Nephron (organoid): ENCODE data around the gene MCAM.
A peak's percentile ranks its signal among the peaks of the same experiment; 100 is the strongest.

Source experiments
- H3K27ac Mint-ChIP-seq, 3 experiments: 2 replicates each; pipeline ENCODE4 v1.8.0; 2020; ENCODE audit warnings: mixed read lengths in 3 of 3, mild to moderate bottlenecking in 2 of 3, moderate library complexity in 1 of 3
- H3K27me3 Mint-ChIP-seq: 2 replicates; pipeline ENCODE4 v1.8.0; 2021; ENCODE audit warnings: low read depth, mild to moderate bottlenecking, moderate library complexity, mixed read lengths
- H3K36me3 Mint-ChIP-seq: 2 replicates; pipeline ENCODE4 v1.8.0; 2020; ENCODE audit warnings: low read depth, mixed read lengths
- H3K4me1 Mint-ChIP-seq: 2 replicates; pipeline ENCODE4 v1.8.0; 2020; ENCODE audit warnings: mixed read lengths
- H3K4me3 Mint-ChIP-seq, 3 experiments: 2 replicates each; pipeline ENCODE4 v1.8.0; 2020; ENCODE audit warnings: mild to moderate bottlenecking in 3 of 3, mixed read lengths in 3 of 3, moderate library complexity in 2 of 3
- H3K9me3 Mint-ChIP-seq: 2 replicates; pipeline ENCODE4 v1.8.0; 2020; ENCODE audit warnings: mixed read lengths
- CTCF ChIP-seq, 3 experiments: fragments of 200-600 bp; sonication (generic); IDR thresholded peaks; one replicate each; pipeline ENCODE4 v1.5.0; 2021; ENCODE audit warnings: antibody characterized with exemption in 3 of 3; ENCODE audit not compliant: unreplicated experiment in 3 of 3

Gene MCAM

GRCh38 chr11:119320240-119320775 is 3.4 kb upstream of the MCAM start:
- H3K36me3 Mint-ChIP-seq: no peaks in the 10 kb centered on the region
- H3K4me1 Mint-ChIP-seq: peaks cover 35% of the 10 kb centered on the region
- no peaks in the 10 kb centered on the region for H3K9me3 Mint-ChIP-seq
- peaks cover 14% of the 10 kb centered on the region for H3K27me3 Mint-ChIP-seq
- peak overlapping the region; percentile 65 to 92 (median 67) for H3K27ac Mint-ChIP-seq
- TF ChIP-seq CTCF (IDR thresholded peaks at IDR 0.05; ENCODE audit: unreplicated experiment in 3 of 3): no peak
- peak overlapping the region; percentile 73 to 81 (median 74) for H3K4me3 Mint-ChIP-seq

- Mint-ChIP-seq H3K9me3 (no peaks in the 10 kb centered on the region), H3K27ac (peak overlapping the region; percentile 65 to 92 (median 67)), H3K36me3 (no peaks in the 10 kb centered on the region), H3K4me3 (peak overlapping the region; percentile 73 to 81 (median 74)), H3K4me1 (peaks cover 35% of the 10 kb centered on the region), H3K27me3 (peaks cover 14% of the 10 kb centered on the region)
- TF ChIP-seq CTCF (IDR thresholded peaks at IDR 0.05; ENCODE audit: unreplicated experiment in 3 of 3): no peak
These were observed 2.8 kb upstream of the MCAM start for GRCh38 chr11:119319700-119320239.

- H3K27ac Mint-ChIP-seq: peak overlapping the region; percentile 68 to 92 (median 83)
- no peak for TF ChIP-seq CTCF (IDR thresholded peaks at IDR 0.05; ENCODE audit: unreplicated experiment in 3 of 3)
- H3K4me3 Mint-ChIP-seq: peak overlapping the region; percentile 40 to 73 (median 42)
- H3K4me1 Mint-ChIP-seq: peaks cover 35% of the 10 kb centered on the region
- H3K36me3 Mint-ChIP-seq: no peaks in the 10 kb centered on the region
- no peaks in the 10 kb centered on the region for H3K9me3 Mint-ChIP-seq
- peaks cover 11% of the 10 kb centered on the region for H3K27me3 Mint-ChIP-seq
These were observed 2.3 kb upstream of the MCAM start for GRCh38 chr11:119319136-119319699.

GRCh38 chr11:119318240-119319135 is 1.6 kb upstream of the MCAM start:
- Mint-ChIP-seq H3K27ac (peak overlapping the region; percentile 68 to 92 (median 83)), H3K36me3 (no peaks in the 10 kb centered on the region), H3K4me1 (peaks cover 28% of the 10 kb centered on the region), H3K9me3 (no peaks in the 10 kb centered on the region), H3K27me3 (peaks cover 7% of the 10 kb centered on the region), H3K4me3 (peak overlapping the region; percentile 40 to 72 (median 42))
- TF ChIP-seq CTCF (IDR thresholded peaks at IDR 0.05; ENCODE audit: unreplicated experiment in 3 of 3): no peak

GRCh38 chr11:119317592-119318239 is 786 bp upstream of the MCAM start:
- peak overlapping the region; percentile 42 to 70 (median 67) for H3K4me3 Mint-ChIP-seq
- no peak for TF ChIP-seq CTCF (IDR thresholded peaks at IDR 0.05; ENCODE audit: unreplicated experiment in 3 of 3)
- no peaks in the 10 kb centered on the region for H3K9me3 Mint-ChIP-seq
- no peaks in the 10 kb centered on the region for H3K36me3 Mint-ChIP-seq
- peaks cover 24% of the 10 kb centered on the region for H3K4me1 Mint-ChIP-seq
- H3K27ac Mint-ChIP-seq: peak overlapping the region; percentile 30 to 92 (median 60)
- peaks cover 6% of the 10 kb centered on the region for H3K27me3 Mint-ChIP-seq
